Measurements from ENCODE around the gene C12orf56.

Gene C12orf56

GRCh38 chr12:64427988-64428387 lies 37.4 kb upstream of the C12orf56 start:
- TF ChIP-seq CTCF (IDR thresholded peaks at IDR 0.05; ENCODE audit: control extremely low read depth, extremely low read depth, low read depth, missing control alignments), result no peak
- ChIA-PET POLR2A (no interaction called here), CTCF (interaction anchor here (1.2 kb wide), 1 partner anchor 10 kb away, joined by 4 read pairs; no protein-coding TSS in a partner anchor)
- no peak for DNase-seq (ENCODE audit: extremely low spot score)

- no peak for DNase-seq (ENCODE audit: extremely low spot score)
- CTCF ChIA-PET, result no interaction called here
- TF ChIP-seq CTCF (IDR thresholded peaks at IDR 0.05; ENCODE audit: control extremely low read depth, extremely low read depth, low read depth, missing control alignments), result no peak
- POLR2A ChIA-PET, result no interaction called here
Observed at GRCh38 chr12:64419696-64420095, 29.1 kb upstream of the C12orf56 start.

- no peak for DNase-seq (ENCODE audit: extremely low spot score)
- ChIA-PET CTCF (interaction anchor here (0.7 to 1.8 kb wide), 3 partner anchors 10 to 616 kb away, joined by 4 to 5 read pairs (median 4); no protein-coding TSS in a partner anchor), POLR2A (no interaction called here)
- TF ChIP-seq CTCF (IDR thresholded peaks at IDR 0.05; ENCODE audit: control extremely low read depth, extremely low read depth, low read depth, missing control alignments), result no peak
Observed at GRCh38 chr12:64418209-64418608, 27.7 kb upstream of the C12orf56 start.

GRCh38 chr12:64413884-64414283 lies 23.3 kb upstream of the C12orf56 start:
- ChIA-PET CTCF (no interaction called here), POLR2A (no interaction called here)
- DNase-seq (ENCODE audit: extremely low spot score), result no peak
- TF ChIP-seq CTCF (IDR thresholded peaks at IDR 0.05; ENCODE audit: control extremely low read depth, extremely low read depth, low read depth, missing control alignments), result no peak

- POLR2A ChIA-PET, result interaction anchor here (0.7 kb wide), 1 partner anchor 57 kb away, joined by 4 read pairs; no protein-coding TSS in a partner anchor
- no peak for DNase-seq (ENCODE audit: extremely low spot score)
- no peak for TF ChIP-seq CTCF (IDR thresholded peaks at IDR 0.05; ENCODE audit: control extremely low read depth, extremely low read depth, low read depth, missing control alignments)
- CTCF ChIA-PET, result no interaction called here
Observed at GRCh38 chr12:64412459-64412858, 21.9 kb upstream of the C12orf56 start.

GRCh38 chr12:64411427-64411826 lies 20.9 kb upstream of the C12orf56 start:
- DNase-seq (ENCODE audit: extremely low spot score), result no peak
- POLR2A ChIA-PET, result no interaction called here
- TF ChIP-seq CTCF (IDR thresholded peaks at IDR 0.05; ENCODE audit: control extremely low read depth, extremely low read depth, low read depth, missing control alignments), result no peak
- CTCF ChIA-PET, result interaction anchor here (1.3 kb wide), 1 partner anchor 28 kb away, joined by 3 read pairs; no protein-coding TSS in a partner anchor
